Measurements from ENCODE around the gene TRPM6.
"Not testable (repeated sequence)": the region's sequence is repeated elsewhere in the genome, so short reads cannot be mapped to it uniquely, and the experiment has no call there.

Gene TRPM6, protein sequence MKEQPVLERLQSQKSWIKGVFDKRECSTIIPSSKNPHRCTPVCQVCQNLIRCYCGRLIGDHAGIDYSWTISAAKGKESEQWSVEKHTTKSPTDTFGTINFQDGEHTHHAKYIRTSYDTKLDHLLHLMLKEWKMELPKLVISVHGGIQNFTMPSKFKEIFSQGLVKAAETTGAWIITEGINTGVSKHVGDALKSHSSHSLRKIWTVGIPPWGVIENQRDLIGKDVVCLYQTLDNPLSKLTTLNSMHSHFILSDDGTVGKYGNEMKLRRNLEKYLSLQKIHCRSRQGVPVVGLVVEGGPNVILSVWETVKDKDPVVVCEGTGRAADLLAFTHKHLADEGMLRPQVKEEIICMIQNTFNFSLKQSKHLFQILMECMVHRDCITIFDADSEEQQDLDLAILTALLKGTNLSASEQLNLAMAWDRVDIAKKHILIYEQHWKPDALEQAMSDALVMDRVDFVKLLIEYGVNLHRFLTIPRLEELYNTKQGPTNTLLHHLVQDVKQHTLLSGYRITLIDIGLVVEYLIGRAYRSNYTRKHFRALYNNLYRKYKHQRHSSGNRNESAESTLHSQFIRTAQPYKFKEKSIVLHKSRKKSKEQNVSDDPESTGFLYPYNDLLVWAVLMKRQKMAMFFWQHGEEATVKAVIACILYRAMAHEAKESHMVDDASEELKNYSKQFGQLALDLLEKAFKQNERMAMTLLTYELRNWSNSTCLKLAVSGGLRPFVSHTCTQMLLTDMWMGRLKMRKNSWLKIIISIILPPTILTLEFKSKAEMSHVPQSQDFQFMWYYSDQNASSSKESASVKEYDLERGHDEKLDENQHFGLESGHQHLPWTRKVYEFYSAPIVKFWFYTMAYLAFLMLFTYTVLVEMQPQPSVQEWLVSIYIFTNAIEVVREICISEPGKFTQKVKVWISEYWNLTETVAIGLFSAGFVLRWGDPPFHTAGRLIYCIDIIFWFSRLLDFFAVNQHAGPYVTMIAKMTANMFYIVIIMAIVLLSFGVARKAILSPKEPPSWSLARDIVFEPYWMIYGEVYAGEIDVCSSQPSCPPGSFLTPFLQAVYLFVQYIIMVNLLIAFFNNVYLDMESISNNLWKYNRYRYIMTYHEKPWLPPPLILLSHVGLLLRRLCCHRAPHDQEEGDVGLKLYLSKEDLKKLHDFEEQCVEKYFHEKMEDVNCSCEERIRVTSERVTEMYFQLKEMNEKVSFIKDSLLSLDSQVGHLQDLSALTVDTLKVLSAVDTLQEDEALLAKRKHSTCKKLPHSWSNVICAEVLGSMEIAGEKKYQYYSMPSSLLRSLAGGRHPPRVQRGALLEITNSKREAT (N-terminal part only)

DNA sequence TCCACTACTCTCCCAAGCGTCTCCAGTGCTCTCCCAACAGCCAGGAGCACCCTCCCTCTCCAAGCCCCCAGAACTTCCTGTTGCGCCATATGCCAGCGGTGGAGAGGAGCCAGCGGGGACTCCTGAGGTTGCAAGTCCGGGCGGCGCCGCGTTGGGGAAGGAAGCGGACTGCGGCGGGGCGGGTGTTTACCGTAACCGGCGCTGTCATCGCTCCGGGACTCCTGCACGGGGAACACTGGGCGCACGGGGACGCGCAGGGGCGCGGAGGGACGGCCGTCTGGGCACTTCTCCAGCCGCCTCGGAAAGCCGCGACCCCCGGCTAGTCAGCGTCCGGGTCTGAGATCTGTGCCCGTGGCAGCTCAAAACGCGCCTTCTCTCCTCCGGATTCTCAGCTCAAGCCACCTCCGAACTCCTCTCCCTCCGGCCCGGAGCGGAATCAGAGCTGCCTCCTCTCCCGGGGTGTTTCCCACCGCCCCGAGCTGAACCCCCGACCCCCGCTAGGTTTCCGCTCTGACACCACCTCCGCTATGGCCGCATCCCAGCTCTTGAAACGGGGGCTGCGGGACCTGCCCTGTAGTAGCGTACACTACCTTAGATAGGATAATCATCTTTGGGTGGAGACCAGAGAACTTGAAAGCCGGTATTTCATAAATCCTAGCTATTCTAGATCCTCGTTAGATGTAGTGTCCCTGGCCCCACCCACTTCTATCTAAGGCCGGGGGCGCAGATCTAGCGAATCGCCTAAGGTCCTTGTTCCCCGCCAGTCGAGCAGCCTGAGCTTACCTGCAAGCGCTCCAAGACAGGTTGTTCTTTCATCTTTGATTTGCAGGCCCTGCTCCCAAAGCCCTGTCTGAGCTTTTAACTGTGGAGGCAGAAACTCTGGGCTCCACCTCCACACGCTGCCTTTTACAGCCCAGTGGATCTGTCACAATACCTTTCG, at the start of gene TRPM6:
TRPM6 (minus strand) TSS at position 881 of the 940 bp plus-strand sequence; CDS start at position 816, 65 bp downstream.
- peak; percentile 6 for DNase-seq (ENCODE audit: low spot score)

DNA sequence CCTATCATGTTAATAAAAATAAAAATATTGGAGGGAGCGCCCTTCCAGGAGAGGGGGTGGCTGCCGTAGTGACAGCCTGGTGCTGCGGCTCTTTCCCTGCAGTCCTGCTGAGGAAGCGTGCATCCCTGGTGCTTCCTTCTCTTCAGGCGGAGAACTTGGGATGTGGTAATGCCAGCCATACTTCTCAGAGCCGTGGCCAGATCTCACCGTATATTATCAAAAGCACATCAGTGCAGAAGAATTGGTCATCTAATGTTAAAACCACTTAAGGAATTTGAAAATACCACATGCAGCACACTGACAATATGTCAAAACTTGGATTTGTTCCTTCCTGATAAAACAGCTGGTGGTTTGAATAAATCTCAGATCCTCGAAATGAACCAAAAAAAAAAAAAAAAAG, 47.3 kb upstream of the TRPM6 start:
- DNase-seq (ENCODE audit: low spot score), result no peak

DNA sequence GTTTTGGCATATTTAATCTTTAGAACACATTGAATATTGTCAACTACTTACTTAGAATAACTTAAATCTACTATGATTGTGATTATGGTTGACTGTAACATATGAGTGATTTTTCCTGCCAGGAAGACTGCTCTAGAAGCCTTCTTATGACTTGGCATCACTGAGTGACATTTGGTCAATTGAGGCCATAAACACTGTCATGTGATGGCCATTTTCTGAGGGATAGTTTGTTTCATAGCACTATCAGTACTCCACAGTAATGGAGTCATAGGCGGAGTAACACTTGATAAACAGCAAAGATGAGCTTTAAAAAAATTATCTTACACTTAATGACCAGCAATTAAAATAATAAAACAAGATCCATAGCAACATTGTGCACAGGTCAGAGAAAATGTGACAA, 34.0 kb upstream of the TRPM6 start:
- no peak for DNase-seq (ENCODE audit: low spot score)

DNA sequence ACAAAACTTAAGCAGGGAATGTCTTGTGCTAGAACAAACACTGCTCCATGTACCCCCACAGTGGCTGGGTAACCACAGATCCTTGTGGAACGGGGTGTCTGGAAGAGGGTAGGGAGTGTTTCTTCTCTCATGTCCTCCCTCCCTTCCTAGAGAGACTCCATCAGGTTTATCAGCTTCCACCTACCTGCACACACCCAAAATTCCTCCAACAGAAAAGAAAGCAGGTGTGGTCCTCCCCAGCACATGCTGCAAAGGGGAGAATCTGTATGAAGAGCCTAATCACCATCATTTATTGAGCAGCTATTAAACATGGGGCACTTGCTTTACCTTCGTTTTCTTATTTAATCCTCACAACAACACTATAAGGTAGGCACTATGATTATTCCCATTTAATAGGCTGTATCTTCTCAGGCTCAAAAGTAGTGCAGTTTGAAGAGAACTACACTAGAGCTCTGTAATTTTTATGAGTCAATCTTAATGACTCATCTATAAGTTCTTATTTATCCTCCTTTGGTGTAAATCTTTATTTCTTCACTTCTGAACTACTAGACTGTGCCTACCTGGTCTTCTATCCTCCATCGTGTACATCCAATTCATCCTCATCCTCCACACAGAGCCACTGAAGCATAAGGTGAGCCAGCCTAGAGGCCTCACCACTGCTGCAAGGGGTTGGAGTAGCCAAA, 33.4 kb upstream of the TRPM6 start:
- DNase-seq (ENCODE audit: low spot score), result no peak

DNA sequence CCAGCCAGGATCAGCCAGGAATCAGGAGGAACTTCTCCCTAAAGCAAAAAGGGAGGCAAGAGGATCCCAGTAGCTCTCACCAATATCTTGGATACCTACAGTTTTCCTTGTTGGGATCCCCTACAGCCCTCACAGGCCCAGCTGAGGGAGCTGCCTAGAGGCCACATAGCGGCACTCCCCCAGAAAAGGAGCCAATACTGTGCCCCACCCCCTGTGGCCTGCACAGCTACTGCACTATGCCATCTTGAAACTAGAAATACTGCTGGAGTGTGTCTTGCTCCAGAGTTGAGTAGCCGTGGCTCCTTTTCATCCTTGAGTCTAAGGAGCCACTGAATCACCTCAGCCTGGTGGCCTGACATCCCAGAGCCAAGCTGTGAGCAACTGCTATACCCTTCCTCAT, 22.3 kb upstream of the TRPM6 start:
- no peak for DNase-seq (ENCODE audit: low spot score)

DNA sequence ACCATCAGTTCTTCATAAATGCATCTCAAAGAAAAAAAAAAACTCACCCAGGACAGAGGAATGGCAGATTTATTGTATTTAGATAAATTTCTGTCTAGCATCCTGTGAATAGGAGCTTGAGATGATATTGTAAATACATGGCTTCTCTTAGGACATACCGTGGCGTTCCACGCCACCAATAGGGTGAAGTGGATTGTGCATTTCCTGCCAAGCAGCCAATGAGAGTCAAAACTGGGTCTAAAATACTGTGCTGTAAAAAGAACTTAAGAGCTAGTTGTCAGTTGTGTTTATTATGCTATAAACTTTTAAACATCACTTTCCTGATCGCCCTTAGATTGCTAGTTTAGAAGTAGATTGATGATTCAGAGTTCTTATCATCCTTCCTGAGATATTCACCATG, 20.9 kb upstream of the TRPM6 start:
- no peak for DNase-seq (ENCODE audit: low spot score)

DNA sequence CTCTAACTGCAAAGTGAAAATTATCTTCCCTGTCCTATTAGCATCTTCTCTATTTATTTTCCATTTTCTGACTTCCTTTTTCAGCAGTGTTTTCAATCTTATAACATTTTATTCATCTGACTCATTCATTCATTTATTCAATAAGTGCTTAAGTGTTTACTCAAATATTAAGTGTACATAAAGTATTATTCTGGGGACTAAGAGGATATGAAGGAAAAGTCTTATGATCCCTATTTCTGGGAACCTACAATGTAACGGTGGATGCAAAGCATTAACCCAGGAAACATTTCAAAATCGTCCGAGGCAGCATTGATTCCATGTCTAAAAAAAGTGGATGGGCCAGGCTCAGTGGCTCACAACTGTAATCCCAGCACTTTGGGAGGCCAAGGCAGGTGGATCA, 19.4 kb upstream of the TRPM6 start:
- no peak for DNase-seq (ENCODE audit: low spot score)

DNA sequence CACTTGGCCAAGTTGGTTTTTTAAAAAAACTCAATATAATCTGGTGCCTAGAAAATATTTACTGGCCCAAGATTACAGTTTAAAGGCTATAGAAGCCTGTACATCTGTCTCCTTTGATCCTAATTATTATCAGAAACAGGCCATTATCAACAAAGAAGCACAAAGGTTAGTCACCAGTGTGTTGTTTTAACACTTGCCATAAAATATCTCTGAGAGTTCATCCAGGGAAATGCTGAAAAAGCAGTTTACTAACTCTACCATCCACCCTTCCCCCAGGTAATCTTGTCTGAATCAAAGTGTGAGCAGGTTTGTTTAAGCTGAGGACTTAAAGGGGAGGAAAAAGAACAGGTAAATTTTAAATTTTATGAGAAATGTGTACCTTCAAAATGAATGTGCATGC, 13.3 kb upstream of the TRPM6 start:
- DNase-seq (ENCODE audit: low spot score), result no peak

DNA sequence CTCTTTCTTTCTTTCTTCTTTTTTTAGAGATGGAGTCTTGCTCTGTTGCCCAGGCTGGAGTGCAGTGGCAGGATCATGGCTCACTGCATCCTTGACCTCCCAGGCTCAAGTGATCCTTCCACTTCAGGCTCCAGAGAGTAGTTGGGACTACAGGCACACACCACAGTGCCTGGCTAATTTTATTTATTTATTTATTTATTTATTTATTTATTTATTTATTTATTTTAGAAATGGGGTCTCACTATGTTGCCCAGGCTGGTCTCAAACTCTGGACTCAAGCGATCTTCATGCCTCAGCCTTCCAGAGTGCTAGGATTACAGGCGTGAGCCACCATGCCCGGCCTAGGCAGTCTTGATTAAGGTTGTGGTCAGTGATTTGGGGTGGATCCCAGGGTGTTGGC, 728 bp upstream of the TRPM6 start:
- not testable (repeated sequence) for DNase-seq (ENCODE audit: low spot score)

DNA sequence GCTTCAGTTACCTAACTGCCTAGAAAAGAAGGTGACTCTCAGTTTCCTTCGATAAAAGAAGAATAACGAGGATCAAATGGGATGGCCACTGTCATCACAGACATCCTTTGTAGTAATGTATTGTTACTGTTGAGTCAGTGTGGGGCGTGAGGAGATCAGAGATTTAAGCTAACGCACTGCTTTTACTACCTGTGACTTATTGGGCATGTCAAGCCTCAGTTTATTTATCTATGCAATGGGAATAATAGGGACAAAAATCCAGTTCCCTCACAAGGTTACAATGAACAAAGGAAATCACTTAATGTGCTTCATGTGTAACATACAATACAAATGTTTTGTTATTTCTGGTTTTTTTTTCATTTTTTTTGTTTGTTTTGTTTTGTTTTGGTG, 255 bp upstream of the TRPM6 start:
- no peak for DNase-seq (ENCODE audit: low spot score)

DNA sequence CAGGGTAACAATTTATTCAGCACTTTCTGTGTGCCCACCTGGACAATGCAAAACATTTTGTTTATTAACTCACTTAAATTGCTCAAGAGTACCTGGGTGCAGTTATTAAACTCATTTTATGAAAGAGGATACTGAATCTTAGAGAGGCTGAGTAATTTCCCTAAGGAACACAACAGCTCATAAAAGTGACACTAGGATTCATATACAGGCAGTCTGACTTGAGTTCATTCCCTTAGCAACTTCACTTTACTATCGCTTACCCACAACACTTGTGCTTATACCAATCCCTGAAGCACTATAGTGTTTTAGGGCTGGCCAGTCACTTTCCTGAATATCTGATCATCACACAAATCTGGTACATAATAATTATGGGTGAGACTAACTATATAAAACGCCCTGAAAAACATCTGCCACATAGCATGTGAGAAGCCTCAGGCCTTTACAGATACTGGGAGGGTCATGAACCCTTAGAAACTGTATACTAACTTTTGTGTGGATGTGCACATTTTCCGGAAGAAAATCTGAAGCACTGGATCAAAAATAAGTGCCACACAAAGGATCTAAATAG, 11.3 kb downstream of the TRPM6 start:
- no peak for DNase-seq (ENCODE audit: low spot score)

DNA sequence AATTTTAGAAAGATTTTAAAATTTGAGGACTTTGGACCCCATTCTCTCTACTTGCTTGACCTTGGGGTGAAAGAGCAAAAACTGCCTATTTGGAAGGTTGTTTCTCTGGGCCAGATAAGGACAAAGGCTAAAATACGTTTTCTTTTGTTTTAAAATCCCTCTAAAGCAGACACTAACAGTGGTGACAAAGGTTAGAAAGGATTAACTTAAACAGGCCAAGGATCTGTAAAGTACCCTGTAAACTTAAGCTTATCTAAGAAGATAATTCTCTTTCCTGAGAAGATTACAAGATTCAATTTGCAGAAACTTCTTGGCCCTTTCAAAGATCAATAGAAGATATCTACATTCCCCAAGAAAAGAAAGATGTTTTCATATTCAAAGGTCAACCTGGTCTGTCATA, 12.1 kb downstream of the TRPM6 start:
- no peak for DNase-seq (ENCODE audit: low spot score)

DNA sequence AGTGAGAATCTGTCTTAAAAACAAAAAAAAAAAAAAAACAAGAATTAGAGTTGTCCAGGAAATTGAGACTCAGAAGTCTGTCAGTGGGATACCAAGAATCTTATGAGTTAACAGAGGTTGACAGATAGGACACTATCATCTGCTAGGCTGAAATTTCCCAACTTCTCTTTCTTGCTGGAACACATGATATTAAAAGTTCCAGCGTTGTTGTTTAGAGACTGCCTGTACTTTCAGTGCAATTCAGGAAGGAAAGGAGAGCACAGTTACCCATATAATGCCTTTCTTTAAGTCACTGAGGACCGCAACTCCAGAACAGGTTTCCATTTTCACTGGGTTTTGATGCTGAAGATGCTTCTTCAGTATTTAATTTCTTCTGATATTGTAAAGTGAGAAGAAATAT, 13.5 kb downstream of the TRPM6 start:
- no peak for DNase-seq (ENCODE audit: low spot score)

DNA sequence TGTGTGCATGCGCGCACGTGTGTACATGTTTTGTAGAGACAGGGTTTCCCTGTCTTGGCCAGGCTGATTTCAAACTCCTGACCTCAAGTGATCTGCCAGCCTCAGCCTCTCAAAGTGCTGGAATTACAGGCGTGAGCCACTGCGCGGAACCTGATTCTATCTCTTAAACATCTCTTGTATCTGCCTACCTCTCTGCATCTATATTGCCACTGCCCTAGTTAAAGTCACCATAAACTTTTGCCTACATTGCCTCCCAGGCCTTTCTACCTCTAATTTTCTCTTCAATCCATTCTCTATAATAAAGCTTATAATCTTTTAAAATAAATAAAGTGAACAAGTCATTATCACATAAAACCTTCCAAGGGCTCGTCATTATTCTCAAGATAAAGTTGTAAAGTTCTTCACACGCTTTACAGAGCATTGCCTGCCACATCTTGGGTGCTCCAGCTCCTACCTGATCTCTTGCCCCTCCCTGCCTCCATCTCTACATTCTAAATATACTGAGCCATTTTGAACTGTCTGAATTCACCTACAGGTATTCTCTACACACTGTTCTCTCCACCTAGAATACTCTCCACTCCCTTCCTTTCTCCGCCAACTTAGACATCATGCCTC, 15.0 kb downstream of the TRPM6 start:
- DNase-seq (ENCODE audit: low spot score), result no peak

DNA sequence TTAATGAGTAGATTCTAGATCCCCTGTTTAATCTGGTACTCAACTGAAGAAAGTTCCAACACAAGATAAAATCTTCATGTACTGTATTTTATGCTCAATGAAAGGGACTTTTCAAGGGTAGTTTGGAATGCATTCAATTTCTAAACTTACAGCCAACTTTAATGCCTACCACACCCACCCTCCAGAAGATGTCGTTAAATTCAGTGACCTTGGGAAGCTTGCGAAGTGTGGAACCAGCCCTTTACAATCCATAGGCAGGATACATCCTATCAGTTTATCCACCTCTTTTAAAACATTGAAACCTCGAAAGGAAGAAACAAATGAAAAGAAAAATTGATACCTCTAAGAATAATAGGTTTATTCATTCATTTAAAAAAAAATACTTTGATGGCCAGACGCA, 20.2 kb downstream of the TRPM6 start:
- DNase-seq (ENCODE audit: low spot score), result no peak

DNA sequence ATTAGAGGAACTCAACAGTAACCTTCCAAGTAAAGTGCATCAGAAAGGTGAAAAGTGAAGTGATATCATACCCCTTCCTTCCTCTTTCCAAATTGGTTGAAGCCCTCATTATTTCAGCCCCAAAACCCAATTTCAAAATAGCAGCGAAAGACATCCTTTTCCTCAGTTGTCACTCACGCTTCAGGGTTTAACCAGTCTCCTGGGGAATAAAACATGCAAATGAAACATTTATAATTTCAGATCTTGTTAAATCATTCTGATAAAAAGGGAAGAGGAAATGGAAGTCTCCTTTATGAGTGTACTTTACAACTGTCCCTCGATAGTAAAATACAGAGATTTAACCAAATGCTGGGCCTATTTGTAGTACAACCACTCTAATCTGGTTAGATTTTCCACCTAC, 22.5 kb downstream of the TRPM6 start:
- DNase-seq (ENCODE audit: low spot score), result no peak

DNA sequence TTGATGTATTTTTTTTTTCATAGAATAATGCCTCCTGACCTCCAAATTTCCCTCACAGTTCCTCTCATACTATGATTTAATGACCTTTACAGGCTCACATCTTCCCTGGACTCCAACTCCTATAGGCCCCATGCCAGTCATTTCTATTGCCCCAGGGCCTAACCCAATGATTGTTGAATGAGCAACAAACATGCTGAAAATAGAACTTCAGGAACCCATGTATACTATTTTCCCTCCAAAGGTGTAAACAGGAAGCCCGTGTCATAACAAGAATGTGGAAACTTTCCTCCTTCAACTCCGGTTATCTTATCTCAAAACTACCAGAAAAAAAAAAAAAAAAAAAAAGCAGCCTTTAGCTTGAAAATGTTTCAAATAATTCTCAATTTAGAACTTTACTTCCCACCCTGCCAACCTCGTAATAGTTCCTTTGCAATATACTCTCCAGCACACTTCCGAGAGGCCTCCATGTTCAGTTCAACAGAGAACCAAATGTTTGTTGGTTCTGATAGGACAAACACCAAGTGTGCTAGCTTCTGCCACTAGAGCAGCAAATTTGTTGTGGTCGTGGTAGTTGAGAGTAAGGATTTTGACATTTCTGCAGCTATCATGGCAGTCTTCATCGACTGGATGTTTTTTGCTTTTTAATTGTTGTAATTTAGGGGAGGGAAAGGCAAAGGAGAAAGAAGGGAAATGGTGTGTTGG, 25.8 kb downstream of the TRPM6 start:
- DNase-seq (ENCODE audit: low spot score), result no peak

DNA sequence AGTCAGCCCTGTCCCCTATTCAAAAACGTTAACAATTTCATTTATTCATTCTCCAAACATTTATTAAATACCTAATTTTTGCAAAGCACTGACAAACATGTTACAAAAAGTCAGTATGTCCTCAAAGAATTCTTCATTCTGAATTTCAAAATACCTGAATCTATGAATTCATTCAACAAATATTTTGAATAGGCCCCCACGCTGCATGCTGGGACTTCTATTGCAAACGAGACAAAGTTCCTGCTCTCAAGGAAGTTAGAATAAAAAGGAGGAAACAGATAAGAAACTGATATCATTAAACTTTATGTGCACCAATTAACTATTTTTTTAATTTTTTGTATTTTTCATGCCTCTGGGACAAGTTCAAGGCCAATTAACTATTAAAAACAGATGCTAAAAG, 26.6 kb downstream of the TRPM6 start:
- DNase-seq (ENCODE audit: low spot score), result no peak

DNA sequence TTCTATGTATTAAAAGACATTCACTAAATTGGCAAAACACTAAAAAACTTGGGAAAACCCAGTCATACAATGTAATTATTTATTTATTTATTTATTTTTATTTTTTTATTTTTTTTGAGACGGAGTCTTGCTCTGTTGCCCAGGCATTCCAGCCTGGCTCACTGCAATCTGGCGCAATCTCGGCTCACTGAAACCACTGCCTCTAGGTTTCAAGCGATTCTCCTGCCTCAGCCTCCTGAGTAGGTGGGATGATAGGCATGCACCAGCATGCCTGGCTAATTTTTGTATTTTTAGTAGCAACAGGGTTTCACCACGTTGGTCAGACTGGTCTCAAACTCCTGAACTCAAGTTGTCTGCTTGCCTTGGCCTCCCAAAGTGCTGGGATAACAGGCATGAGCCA, 27.5 kb downstream of the TRPM6 start:
- not testable (repeated sequence) for DNase-seq (ENCODE audit: low spot score)
